ENCODE results near the gene PCSK6.

GRCh38 chr15:101378171-101378755, 111.2 kb downstream of the PCSK6 start:
- TF ChIP-seq, protein P1, sequence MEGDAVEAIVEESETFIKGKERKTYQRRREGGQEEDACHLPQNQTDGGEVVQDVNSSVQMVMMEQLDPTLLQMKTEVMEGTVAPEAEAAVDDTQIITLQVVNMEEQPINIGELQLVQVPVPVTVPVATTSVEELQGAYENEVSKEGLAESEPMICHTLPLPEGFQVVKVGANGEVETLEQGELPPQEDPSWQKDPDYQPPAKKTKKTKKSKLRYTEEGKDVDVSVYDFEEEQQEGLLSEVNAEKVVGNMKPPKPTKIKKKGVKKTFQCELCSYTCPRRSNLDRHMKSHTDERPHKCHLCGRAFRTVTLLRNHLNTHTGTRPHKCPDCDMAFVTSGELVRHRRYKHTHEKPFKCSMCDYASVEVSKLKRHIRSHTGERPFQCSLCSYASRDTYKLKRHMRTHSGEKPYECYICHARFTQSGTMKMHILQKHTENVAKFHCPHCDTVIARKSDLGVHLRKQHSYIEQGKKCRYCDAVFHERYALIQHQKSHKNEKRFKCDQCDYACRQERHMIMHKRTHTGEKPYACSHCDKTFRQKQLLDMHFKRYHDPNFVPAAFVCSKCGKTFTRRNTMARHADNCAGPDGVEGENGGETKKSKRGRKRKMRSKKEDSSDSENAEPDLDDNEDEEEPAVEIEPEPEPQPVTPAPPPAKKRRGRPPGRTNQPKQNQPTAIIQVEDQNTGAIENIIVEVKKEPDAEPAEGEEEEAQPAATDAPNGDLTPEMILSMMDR (IDR thresholded peaks at IDR 0.05): no peak
- no peak for TF ChIP-seq POLR2AphosphoS5 (IDR thresholded peaks at IDR 0.05)
- no peak for TF ChIP-seq POLR2A (IDR thresholded peaks at IDR 0.05)
